ENCODE measurements around the gene RAB31.

Gene RAB31

DNA sequence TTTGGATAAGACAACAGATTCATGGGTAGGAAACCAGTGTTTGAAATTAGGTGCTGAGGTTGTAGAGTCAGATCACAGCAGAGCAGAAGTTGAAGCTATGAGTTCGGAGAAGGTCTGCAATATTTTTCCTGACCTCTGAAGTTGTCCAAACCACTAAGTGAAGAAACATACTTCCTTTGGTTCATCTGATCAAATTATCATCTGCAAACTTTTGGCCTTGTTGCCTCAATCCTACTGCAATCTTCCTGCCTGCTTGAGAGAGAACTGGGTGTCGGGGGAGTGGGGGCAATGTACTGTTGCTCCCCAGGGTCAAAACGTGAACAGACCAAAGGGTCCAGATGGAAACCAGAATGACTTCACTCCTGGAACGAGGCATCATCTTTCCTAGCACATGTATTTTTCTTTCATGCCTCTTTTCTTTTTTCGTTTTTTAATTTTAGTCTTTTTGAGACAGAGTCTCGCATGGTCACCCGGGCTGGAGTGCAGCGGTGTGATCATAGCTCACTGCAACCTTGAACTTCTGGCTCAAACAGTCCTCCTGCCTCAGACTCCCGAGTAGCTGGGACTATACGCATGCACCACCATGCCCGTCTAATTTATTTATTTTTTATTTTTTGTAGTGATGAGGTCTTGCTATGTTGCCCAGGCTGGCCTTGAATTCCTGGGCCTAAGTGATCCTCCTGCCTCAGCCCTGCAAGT, 42.7 kb downstream of the RAB31 start:
- H3K9me3 ChIP-seq (ENCODE audit: low read depth, low read length) = no peaks in the 10 kb centered on the region
- H3K36me3 ChIP-seq (ENCODE audit: insufficient read depth, low read length) = no peaks in the 10 kb centered on the region
- no peak overlapping the region for H3K9ac ChIP-seq (ENCODE audit: insufficient read length)
- no peak overlapping the region for H3K4me3 ChIP-seq
- TF ChIP-seq POLR2AphosphoS5 (IDR thresholded peaks at IDR 0.05; ENCODE audit: borderline replicate concordance, low read depth, low read length) (no peak), EZH2 (IDR thresholded peaks at IDR 0.05) (no peak), FOXP2 (optimal IDR thresholded peaks at IDR 0.05; ENCODE audit: control extremely low read depth, extremely low read length, insufficient read depth) (no peak)
- DNase-seq (ENCODE audit: low read depth, low spot score) = no peak
- no peak overlapping the region for H3K27ac ChIP-seq

DNA sequence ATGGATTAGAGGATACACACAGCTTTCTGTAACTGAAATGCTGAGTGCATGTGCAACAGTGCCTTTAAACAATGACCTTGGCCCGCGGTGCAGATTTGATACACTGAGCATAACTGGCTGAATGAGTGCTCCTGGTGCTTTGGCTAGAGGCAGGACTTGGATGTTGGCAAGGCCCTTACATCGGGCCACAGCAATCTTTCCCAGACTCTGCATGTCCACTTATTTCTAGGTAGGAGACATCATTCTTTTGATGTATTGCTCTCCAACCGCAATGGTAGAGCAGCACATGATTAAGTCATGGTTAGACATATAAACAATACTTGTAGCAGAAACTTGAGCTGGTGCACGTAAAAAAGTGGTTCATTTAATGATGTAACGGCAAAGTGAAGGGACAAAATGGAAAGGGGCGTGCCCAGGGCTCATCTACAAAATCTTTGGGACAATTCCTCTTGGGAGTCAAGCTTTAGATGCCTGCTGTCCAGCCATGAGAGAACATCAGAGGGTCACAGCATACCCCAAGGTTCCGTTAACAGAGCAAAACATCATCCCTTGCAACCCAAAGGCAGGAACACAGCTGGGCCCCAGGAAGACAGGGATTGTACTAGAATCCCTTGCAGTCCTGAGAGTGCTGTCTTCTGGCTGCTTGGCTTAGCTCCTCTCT, 43.4 kb downstream of the RAB31 start:
- DNase-seq (ENCODE audit: low read depth, low spot score) = no peak
- Histone ChIP-seq H3K9me3 (ENCODE audit: low read depth, low read length) (no peaks in the 10 kb centered on the region), H3K36me3 (ENCODE audit: insufficient read depth, low read length) (no peaks in the 10 kb centered on the region), H3K4me3 (no peak overlapping the region), H3K27ac (no peak overlapping the region), H3K9ac (ENCODE audit: insufficient read length) (no peak overlapping the region)
- TF ChIP-seq FOXP2 (optimal IDR thresholded peaks at IDR 0.05; ENCODE audit: control extremely low read depth, extremely low read length, insufficient read depth) (no peak), POLR2AphosphoS5 (IDR thresholded peaks at IDR 0.05; ENCODE audit: borderline replicate concordance, low read depth, low read length) (no peak), EZH2 (IDR thresholded peaks at IDR 0.05) (no peak)

DNA sequence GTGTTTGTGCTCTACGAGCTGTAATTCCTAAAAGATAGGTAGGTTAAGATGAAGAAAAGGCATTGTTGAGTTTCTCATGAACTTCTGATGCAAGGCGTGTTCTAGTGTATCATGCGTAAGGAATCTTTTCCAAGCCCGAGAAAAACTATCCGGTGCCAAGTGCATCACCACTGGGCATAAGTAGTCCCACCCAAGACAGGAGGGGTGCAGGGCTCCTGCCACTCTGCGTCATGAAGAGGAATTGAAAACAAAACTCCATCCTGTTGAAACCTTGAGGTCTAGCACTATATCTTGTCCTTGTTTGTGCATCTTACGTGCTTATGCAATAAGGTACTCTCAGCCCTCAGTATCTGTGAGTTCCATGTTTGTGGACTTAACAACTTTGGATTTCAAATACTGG, 45.7 kb downstream of the RAB31 start:
- Histone ChIP-seq H3K27ac (no peak overlapping the region), H3K36me3 (ENCODE audit: insufficient read depth, low read length) (no peaks in the 10 kb centered on the region), H3K9me3 (ENCODE audit: low read depth, low read length) (no peaks in the 10 kb centered on the region), H3K4me3 (no peak overlapping the region), H3K9ac (ENCODE audit: insufficient read length) (no peak overlapping the region)
- TF ChIP-seq FOXP2 (optimal IDR thresholded peaks at IDR 0.05; ENCODE audit: control extremely low read depth, extremely low read length, insufficient read depth) = no peak
- TF ChIP-seq POLR2AphosphoS5 (IDR thresholded peaks at IDR 0.05; ENCODE audit: borderline replicate concordance, low read depth, low read length) = no peak
- no peak for TF ChIP-seq EZH2 (IDR thresholded peaks at IDR 0.05)
- DNase-seq (ENCODE audit: low read depth, low spot score) = no peak

DNA sequence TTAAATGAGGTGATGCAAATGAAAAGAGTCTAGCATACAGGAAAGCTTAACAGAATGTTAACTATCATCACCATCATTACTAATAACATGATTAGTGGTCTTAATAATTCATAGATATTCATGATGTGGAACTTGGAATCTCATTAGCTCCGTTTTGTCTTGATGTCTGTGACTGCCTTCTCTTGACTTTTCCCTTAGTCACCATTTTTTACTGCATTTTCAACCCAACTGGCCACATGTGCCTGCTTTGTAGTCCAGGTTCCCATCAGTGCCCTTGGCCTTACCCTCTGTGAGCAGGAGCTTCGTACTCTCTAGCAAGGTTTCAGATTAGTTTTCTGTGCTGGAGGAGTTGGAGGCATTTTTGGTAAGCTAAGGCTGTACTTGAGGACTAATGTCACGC, 47.0 kb downstream of the RAB31 start:
- no peaks in the 10 kb centered on the region for H3K9me3 ChIP-seq (ENCODE audit: low read depth, low read length)
- H3K36me3 ChIP-seq (ENCODE audit: insufficient read depth, low read length) = no peaks in the 10 kb centered on the region
- no peak for TF ChIP-seq POLR2AphosphoS5 (IDR thresholded peaks at IDR 0.05; ENCODE audit: borderline replicate concordance, low read depth, low read length)
- no peak for TF ChIP-seq FOXP2 (optimal IDR thresholded peaks at IDR 0.05; ENCODE audit: control extremely low read depth, extremely low read length, insufficient read depth)
- no peak for TF ChIP-seq EZH2 (IDR thresholded peaks at IDR 0.05)
- no peak overlapping the region for H3K9ac ChIP-seq (ENCODE audit: insufficient read length)
- no peak overlapping the region for H3K27ac ChIP-seq
- no peak overlapping the region for H3K4me3 ChIP-seq
- DNase-seq (ENCODE audit: low read depth, low spot score) = no peak

DNA sequence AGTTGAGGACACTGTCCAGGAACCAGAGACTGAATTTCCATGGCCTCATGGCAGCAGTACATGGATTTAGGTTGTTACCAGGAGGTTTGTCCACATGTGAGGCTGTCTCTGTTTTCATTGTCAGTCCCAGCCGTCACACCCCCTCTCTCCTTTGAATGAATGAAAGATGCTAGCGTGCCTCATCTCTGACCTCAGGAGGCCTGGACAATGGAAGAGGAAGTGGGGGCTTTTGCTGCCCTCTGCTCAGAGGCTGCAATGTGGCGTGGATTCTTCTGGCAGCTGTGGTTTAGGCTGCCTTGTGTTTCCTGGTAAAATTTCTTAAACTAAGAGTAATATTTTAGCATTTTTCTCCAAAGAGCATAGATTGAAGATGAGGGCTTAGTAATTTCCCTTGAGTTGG, 47.5 kb downstream of the RAB31 start:
- no peak overlapping the region for H3K27ac ChIP-seq

DNA sequence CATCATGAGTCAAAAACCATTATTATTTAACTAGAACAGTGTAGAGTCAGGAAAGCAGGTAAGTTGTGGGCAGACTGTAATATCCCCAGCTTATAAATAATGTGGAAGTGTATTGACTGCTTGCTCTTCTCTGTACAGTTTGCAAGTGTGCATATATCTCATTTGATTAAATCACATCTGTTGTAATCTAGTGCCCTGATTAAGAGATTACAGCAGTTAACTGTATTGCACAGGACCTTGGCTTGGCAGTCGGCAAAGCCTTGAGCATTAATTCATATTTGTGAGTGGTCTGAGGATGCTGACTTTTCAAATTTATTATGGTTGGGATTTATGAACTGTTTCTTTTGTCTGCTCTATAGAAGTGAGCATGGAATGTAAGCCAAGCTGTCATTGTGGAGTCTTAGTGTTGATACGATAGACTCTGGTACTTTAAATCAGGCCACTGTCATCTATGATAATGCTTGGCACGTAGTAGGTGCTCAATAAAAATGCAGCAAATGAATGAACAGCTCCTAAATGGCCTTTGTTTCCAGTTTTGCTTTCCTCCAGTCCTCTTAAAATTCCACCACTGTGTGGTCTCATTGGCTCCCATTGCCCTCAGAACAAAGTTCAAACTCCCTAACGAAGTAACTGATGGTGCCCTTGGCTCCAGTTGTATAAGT, 48.3 kb downstream of the RAB31 start:
- Histone ChIP-seq H3K9me3 (ENCODE audit: low read depth, low read length) (no peaks in the 10 kb centered on the region), H3K36me3 (ENCODE audit: insufficient read depth, low read length) (no peaks in the 10 kb centered on the region), H3K4me3 (no peak overlapping the region), H3K9ac (ENCODE audit: insufficient read length) (no peak overlapping the region), H3K27ac (no peak overlapping the region)
- DNase-seq (ENCODE audit: low read depth, low spot score) = no peak
- TF ChIP-seq FOXP2 (optimal IDR thresholded peaks at IDR 0.05; ENCODE audit: control extremely low read depth, extremely low read length, insufficient read depth) = no peak
- no peak for TF ChIP-seq POLR2AphosphoS5 (IDR thresholded peaks at IDR 0.05; ENCODE audit: borderline replicate concordance, low read depth, low read length)
- TF ChIP-seq EZH2 (IDR thresholded peaks at IDR 0.05) = no peak

More for the DNA sequence above, 47.5 kb downstream of the RAB31 start:
- TF ChIP-seq EZH2 (IDR thresholded peaks at IDR 0.05) (no peak), POLR2AphosphoS5 (IDR thresholded peaks at IDR 0.05; ENCODE audit: borderline replicate concordance, low read depth, low read length) (no peak), FOXP2 (optimal IDR thresholded peaks at IDR 0.05; ENCODE audit: control extremely low read depth, extremely low read length, insufficient read depth) (no peak)
- H3K9ac ChIP-seq (ENCODE audit: insufficient read length) = no peak overlapping the region
- H3K9me3 ChIP-seq (ENCODE audit: low read depth, low read length) = no peaks in the 10 kb centered on the region
- DNase-seq (ENCODE audit: low read depth, low spot score) = no peak
- no peaks in the 10 kb centered on the region for H3K36me3 ChIP-seq (ENCODE audit: insufficient read depth, low read length)
- H3K4me3 ChIP-seq = no peak overlapping the region

DNA sequence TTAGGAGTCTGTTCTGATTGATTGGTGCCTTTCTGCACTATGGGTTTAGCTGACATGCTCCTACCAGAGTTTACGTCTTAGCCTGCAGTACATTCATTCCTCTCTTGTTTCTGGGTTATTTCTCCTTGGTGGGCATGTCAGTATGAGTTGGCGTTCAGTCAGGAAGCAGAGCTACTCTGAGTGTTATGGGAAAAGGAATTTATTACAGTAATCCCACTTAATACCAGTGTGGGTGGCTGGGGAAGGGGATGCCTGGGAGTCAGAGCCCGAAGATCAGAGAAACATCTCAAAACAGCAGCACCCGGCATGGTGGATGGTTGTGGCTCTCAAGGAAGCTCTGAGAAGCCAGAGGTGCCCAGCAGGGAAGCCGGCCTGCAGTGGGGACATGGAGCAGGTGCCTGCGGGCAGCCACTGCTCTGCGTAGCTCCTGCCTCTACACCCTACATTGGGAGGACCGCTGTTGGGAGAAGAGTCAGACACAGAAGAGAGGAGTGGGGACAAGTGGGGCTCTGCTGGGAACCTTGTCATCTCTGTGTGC, 48.9 kb downstream of the RAB31 start:
- no peaks in the 10 kb centered on the region for H3K36me3 ChIP-seq (ENCODE audit: insufficient read depth, low read length)
- H3K4me3 ChIP-seq = no peak overlapping the region
- H3K9me3 ChIP-seq (ENCODE audit: low read depth, low read length) = no peaks in the 10 kb centered on the region
- H3K27ac ChIP-seq = no peak overlapping the region
- no peak overlapping the region for H3K9ac ChIP-seq (ENCODE audit: insufficient read length)
- TF ChIP-seq POLR2AphosphoS5 (IDR thresholded peaks at IDR 0.05; ENCODE audit: borderline replicate concordance, low read depth, low read length) (no peak), EZH2 (IDR thresholded peaks at IDR 0.05) (no peak), FOXP2 (optimal IDR thresholded peaks at IDR 0.05; ENCODE audit: control extremely low read depth, extremely low read length, insufficient read depth) (no peak)
- no peak for DNase-seq (ENCODE audit: low read depth, low spot score)
